Panc1 (cell line): ENCODE data around the gene ALDH4A1. TPM values are rescaled to one million over a fixed set of nuclear protein-coding genes. Genes with fewer than 3 reads are reported as not detected.

Experiments
- ATAC-seq: fragments of 200-7000 bp; cut with Tn5 transposase; 2 replicates; pipeline ENCODE4 v1.9.1; 2020; ENCODE audit warnings: mild to moderate bottlenecking, moderate library complexity
- BruUV-seq: library from RNA; stranded (reverse); fragments of 400-500 nt; replicated peaks from 2 replicates; lab custom pipeline; 2021; lab: Mats Ljungman, UMichigan
- CTCF ChIA-PET: fragments of 300-600 bp; sonication (Branson Sonifier 250); formaldehyde crosslinking; loops from one replicate; lab custom pipeline; 2022; ENCODE audit warnings: antibody characterized with exemption; lab: Charles Lee
- POLR2A ChIA-PET: fragments of 300-600 bp; sonication (Branson Sonifier 250); formaldehyde crosslinking; loops from one replicate; lab custom pipeline; 2022; ENCODE audit warnings: antibody characterized with exemption; lab: Charles Lee
- DNase-seq: peaks from one replicate; pipeline ENCODE4 v3.0.0-alpha.2; 2010; ENCODE audit warnings: low read depth, low spot score
- H3K27ac ChIP-seq: 2 replicates; pipeline ENCODE4 v1.5.1; 2011; ENCODE audit warnings: mild to moderate bottlenecking, low read length, inconsistent platforms
- H3K27me3 ChIP-seq: fragments of 200-500 bp; sonication (Bioruptor generic); 2 replicates; pipeline ENCODE4 v1.6.0; 2014; ENCODE audit warnings: low read length, inconsistent platforms; ENCODE audit not compliant: control insufficient read depth, insufficient read depth
- H3K36me3 ChIP-seq: fragments of 200-500 bp; sonication (Bioruptor generic); 2 replicates; pipeline ENCODE4 v1.5.1; 2014; ENCODE audit warnings: inconsistent platforms, mild to moderate bottlenecking, low read length, moderate library complexity; ENCODE audit not compliant: control insufficient read depth, insufficient read depth
- H3K4me1 ChIP-seq: 2 replicates; pipeline ENCODE4 v1.5.1; 2011; ENCODE audit warnings: inconsistent platforms, mild to moderate bottlenecking, low read length, moderate library complexity; ENCODE audit not compliant: control insufficient read depth, insufficient read depth
- H3K4me3 ChIP-seq, 2 experiments: 2 replicates each; pipeline ENCODE4 v1.5.1; 2011 to 2012; ENCODE audit warnings: low read depth in 2 of 2, low read length in 2 of 2, mild to moderate bottlenecking in 2 of 2, inconsistent platforms in 1 of 2, moderate library complexity in 1 of 2
- H3K9me3 ChIP-seq: fragments of 200-500 bp; sonication (Bioruptor generic); 2 replicates; pipeline ENCODE4 v1.5.1; 2014; ENCODE audit warnings: low read depth, mild to moderate bottlenecking, inconsistent platforms, low read length, moderate library complexity; ENCODE audit not compliant: control insufficient read depth, insufficient read depth
- POLR2AphosphoS5 ChIP-seq: IDR thresholded peaks from 2 replicates; pipeline ENCODE4 v1.6.1; 2012; ENCODE audit warnings: mild to moderate bottlenecking, low read depth, low read length, moderate library complexity
- SIN3A ChIP-seq: IDR thresholded peaks from 2 replicates; pipeline ENCODE4 v1.6.1; 2012; ENCODE audit warnings: low read depth, mild to moderate bottlenecking, low read length, moderate library complexity, borderline replicate concordance; ENCODE audit not compliant: insufficient read depth
- TCF7L2 ChIP-seq: IDR thresholded peaks from 2 replicates; pipeline ENCODE4 v1.6.1; 2011; ENCODE audit warnings: mild to moderate bottlenecking, low read depth, low read length, inconsistent platforms
- in situ Hi-C: cut with HindIII; loops from 2 replicates; pipeline ENCODE4 v1.10.0; 2016; ENCODE audit warnings: low sequenced_read_pairs, low pct_unique_long_range_greater_than_20kb
- intact Hi-C: fragments of 100-400 bp; cut with micrococcal nuclease; formaldehyde crosslinking; loops from one replicate; pipeline ENCODE4 v1.10.0; 2022; ENCODE audit not compliant: unreplicated experiment
- total RNA-seq: library from RNA; stranded (reverse); gene quantifications from one replicate; pipeline ENCODE4 v1.2.1, GENCODE V29; 2021; ENCODE audit not compliant: unreplicated experiment
- TF ChIP-seq, protein P1 (sequence below): fragments of 450-650 bp; IDR thresholded peaks from 2 replicates; pipeline ENCODE4 v1.5.1; 2017; ENCODE audit warnings: mild to moderate bottlenecking
- TF ChIP-seq, protein P2 (sequence below), 2 experiments: IDR thresholded peaks; 2 replicates each; pipeline ENCODE4 v1.6.1; 2011 to 2012; ENCODE audit warnings: low read depth in 2 of 2, control low read depth in 1 of 2, low read length in 1 of 2, mild to moderate bottlenecking in 1 of 2, moderate library complexity in 1 of 2; ENCODE audit not compliant: insufficient read depth in 1 of 2

ALDH4A1 gene
- total RNA-seq, 1 experiment from 2014 or later: 21.7 TPM

DNA sequence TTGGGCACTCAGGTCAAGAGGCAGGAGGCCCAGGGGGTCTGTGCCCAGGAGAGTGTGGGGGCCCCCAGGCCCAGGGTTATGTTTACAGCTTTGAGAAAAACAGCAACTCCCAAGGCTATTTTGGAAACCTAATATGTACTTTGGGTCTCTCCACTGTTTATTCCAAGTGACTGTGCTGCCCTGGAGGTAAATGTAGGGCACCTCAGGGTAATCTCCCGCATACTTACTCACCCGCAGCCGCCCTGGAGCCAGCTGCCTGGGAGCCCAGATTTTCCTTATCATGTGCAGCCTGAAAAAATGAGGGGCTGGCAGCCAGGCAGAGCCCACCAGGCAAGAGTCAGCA lies 34.1 kb upstream of the ALDH4A1 start:
- no TSS peak for BruUV-seq
- Histone ChIP-seq H3K27me3 (no peaks in the 10 kb centered on the region), H3K4me3 (no peak overlapping the region), H3K9me3 (no peaks in the 10 kb centered on the region), H3K36me3 (no peaks in the 10 kb centered on the region), H3K27ac (peak overlapping the region; percentile 57), H3K4me1 (peaks cover 100% of the 10 kb centered on the region)
- ChIA-PET POLR2A (no interaction called here), CTCF (no interaction called here)
- TF ChIP-seq POLR2AphosphoS5: no peak
- TF ChIP-seq, protein P1, sequence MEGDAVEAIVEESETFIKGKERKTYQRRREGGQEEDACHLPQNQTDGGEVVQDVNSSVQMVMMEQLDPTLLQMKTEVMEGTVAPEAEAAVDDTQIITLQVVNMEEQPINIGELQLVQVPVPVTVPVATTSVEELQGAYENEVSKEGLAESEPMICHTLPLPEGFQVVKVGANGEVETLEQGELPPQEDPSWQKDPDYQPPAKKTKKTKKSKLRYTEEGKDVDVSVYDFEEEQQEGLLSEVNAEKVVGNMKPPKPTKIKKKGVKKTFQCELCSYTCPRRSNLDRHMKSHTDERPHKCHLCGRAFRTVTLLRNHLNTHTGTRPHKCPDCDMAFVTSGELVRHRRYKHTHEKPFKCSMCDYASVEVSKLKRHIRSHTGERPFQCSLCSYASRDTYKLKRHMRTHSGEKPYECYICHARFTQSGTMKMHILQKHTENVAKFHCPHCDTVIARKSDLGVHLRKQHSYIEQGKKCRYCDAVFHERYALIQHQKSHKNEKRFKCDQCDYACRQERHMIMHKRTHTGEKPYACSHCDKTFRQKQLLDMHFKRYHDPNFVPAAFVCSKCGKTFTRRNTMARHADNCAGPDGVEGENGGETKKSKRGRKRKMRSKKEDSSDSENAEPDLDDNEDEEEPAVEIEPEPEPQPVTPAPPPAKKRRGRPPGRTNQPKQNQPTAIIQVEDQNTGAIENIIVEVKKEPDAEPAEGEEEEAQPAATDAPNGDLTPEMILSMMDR: no peak
- TF ChIP-seq TCF7L2: no peak
- ATAC-seq (no peak), DNase-seq (no peak)
- intact Hi-C loops: no loop called here
- in situ Hi-C loops: no loop called here

DNA sequence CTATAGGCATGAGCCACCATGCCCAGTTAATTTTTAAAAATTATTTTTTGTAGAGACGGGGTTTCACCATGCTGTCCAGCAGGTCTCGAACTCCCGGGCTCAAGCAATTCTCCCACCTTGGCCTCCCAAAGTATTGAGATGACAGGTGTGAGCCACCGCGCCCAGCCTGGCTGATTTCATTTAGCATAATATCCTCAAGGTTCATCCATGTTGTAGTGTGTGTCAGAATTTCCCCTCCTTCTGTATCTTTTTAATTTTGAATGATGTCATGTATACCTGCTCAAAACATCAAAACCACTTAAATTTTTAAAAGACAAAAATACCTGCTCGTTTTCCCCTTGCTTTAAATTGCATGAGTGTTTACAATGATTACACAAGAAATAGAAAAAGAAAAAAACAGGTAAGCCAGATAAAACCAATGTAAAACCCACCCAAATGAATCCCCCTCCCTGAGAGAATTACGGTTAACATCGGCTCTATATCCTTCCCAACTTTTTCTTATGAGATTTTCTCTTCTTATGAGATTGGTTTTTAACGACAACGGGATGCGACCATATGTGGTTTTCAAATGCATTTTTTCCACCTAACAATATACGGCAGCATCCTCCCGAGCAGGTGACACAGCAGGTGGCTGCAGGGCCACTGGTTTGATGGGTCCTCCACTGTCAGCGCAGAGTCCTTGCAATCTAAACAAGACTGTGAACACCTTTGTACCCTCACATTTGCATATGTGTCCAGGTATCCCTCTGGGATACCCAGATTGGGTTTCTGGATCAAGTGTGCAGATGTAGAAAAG lies 32.0 kb upstream of the ALDH4A1 start:
- Histone ChIP-seq H3K27ac (no peak overlapping the region), H3K4me1 (peaks cover 99% of the 10 kb centered on the region), H3K36me3 (no peaks in the 10 kb centered on the region), H3K27me3 (no peaks in the 10 kb centered on the region), H3K9me3 (no peaks in the 10 kb centered on the region), H3K4me3 (no peak overlapping the region)
- intact Hi-C loops: no loop called here
- ChIA-PET POLR2A (no interaction called here), CTCF (no interaction called here)
- DNase-seq (no peak), ATAC-seq (no peak)
- TF ChIP-seq, protein P1: no peak
- TF ChIP-seq SIN3A: no peak
- TF ChIP-seq, protein P2, sequence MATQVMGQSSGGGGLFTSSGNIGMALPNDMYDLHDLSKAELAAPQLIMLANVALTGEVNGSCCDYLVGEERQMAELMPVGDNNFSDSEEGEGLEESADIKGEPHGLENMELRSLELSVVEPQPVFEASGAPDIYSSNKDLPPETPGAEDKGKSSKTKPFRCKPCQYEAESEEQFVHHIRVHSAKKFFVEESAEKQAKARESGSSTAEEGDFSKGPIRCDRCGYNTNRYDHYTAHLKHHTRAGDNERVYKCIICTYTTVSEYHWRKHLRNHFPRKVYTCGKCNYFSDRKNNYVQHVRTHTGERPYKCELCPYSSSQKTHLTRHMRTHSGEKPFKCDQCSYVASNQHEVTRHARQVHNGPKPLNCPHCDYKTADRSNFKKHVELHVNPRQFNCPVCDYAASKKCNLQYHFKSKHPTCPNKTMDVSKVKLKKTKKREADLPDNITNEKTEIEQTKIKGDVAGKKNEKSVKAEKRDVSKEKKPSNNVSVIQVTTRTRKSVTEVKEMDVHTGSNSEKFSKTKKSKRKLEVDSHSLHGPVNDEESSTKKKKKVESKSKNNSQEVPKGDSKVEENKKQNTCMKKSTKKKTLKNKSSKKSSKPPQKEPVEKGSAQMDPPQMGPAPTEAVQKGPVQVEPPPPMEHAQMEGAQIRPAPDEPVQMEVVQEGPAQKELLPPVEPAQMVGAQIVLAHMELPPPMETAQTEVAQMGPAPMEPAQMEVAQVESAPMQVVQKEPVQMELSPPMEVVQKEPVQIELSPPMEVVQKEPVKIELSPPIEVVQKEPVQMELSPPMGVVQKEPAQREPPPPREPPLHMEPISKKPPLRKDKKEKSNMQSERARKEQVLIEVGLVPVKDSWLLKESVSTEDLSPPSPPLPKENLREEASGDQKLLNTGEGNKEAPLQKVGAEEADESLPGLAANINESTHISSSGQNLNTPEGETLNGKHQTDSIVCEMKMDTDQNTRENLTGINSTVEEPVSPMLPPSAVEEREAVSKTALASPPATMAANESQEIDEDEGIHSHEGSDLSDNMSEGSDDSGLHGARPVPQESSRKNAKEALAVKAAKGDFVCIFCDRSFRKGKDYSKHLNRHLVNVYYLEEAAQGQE (IDR thresholded peaks at IDR 0.05; ENCODE audit: insufficient read depth in 1 of 2, low read depth in 2 of 2, low read length in 1 of 2): no peak
- TF ChIP-seq TCF7L2: no peak
- BruUV-seq: no TSS peak
- in situ Hi-C loops: no loop called here
